GM11168 (cell line): Measurements from ENCODE around the gene SRBD1.

Experiments
- in situ Hi-C: fragments of 300-500 bp; cut with MboI; formaldehyde crosslinking; loops from one replicate; pipeline ENCODE4 v1.12.0; 2022; ENCODE audit warnings: low sequenced_read_pairs; ENCODE audit not compliant: unreplicated experiment

SRBD1 gene

GRCh38 chr2:45494275-45494977 lies 116.6 kb downstream of the SRBD1 start:
- in situ Hi-C loops, result no loop called here

DNA sequence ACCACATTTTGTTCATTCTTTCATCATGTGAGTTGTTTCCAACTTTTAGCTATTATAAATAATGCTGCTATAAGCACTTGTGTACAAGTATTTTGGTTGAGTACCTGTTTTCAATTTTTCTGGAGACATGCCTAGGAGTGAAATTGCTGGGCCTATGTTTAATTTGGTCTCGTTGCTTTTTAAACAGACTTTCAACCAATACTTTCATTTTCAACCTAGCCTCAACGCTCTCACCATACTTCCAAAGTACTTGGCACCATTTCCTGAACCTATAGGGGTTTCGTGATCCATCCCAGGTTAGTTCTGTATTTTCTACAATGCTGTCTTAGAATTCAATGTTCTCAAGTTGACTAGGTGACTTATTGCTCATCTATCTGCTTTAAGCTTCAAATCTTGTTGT lies 126.1 kb downstream of the SRBD1 start:
- in situ Hi-C loops, result loop anchor here (5.0 kb wide), 1 partner anchor 498 kb away; no protein-coding TSS in a partner anchor

DNA sequence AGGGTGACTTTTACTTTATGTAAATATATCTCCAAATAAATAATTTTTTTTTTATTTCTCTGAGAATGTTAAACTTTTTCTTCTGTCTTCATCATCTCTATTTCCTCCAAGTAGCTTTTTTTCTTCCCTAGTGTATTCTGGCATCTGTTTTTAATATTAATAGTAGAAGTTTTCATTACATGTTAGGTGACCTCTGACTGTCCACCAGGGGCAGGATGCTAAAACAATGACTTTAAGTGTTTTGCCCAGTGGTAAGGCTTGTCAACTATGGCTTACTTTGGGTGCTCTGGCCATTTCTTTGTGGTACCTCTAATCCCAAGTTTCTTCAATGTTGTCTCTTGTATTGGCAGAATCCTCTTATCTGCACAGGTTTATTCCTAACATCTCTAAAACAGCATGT lies 127.1 kb downstream of the SRBD1 start:
- in situ Hi-C loops, result no loop called here

DNA sequence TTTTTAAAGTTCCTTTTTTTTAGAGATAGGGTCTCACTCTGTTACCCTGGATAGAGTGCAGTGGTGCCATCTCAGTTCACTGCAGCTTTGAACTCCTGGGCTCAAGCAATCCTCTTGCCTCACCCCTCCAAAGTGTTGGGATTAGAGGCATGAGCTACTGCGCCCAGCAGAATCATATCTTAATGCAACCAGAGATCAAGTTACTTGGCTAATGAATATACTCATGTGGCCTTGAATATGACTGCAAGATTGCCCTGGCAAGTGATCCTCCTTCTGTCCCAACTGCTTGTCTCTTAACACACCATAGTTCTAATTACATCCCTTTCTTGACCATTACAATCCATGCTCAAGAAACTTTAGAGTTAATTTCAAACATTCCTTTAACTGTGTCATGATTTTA lies 133.5 kb downstream of the SRBD1 start:
- in situ Hi-C loops, result no loop called here

GRCh38 chr2:45470531-45470930 lies 140.5 kb downstream of the SRBD1 start:
- in situ Hi-C loops, result no loop called here

DNA sequence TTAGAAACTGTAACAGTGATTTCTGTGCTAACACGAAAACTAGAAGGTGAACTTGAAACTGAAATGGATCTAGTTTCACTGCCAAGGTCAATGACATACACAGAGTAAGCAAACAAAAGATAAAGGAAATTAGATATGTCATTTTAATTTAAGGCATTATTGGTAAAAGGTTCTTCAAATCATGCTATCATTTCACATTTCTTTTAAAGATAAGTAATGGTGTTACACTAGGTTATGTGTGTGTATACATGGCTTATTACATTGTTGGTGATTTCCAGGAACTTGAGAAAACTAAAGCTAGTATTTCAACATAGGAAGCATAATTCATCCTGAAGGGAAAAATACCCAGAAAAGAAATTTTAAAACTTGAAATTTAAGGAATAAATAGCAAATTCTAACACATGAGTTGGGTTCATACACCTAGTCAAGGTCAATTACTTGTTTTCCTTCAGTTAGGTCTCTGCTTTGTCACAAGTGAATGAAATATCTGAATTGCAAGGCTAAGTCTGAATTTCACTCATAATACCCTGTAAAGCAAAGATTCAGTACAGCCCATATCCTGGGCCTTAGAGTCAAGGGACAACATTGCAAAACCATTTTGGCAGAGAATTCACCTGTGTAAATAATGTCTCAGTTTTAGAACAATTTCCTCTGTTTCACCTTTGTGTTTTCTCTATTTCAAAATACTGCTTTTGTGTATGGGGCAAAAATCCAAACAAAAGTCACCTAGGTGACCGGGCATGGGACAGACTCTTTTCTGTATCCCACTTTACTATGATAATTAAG lies 141.6 kb downstream of the SRBD1 start:
- in situ Hi-C loops, result no loop called here

- in situ Hi-C loops, result no loop called here
Observed at GRCh38 chr2:45468279-45468678, 142.8 kb downstream of the SRBD1 start.

DNA sequence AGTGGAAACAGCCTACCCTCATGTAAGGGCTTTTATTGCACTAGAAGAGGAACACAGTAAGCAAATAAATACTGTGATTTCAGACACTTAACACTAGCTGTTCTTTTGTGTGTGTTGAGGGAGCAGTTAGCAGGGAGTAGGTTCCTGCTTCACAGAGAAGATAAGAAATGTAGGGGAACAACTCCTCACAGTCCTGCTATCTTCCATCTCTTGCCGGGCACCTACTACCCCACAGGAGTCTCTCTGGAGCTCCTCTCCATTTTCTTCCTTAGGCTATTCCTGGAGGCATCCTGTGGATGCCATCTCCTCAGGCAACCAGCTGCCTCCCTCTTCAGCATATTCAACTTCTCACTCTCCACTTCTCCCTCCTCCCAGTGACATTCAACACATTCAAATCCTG lies 145.0 kb downstream of the SRBD1 start:
- in situ Hi-C loops, result no loop called here

- in situ Hi-C loops, result no loop called here
Observed at GRCh38 chr2:45460825-45461224, 150.2 kb downstream of the SRBD1 start.

- in situ Hi-C loops, result no loop called here
Observed at GRCh38 chr2:45459860-45460259, 151.2 kb downstream of the SRBD1 start.

GRCh38 chr2:45458909-45459563 lies 152.0 kb downstream of the SRBD1 start:
- in situ Hi-C loops, result no loop called here

- in situ Hi-C loops, result no loop called here
Observed at GRCh38 chr2:45457211-45457945, 153.7 kb downstream of the SRBD1 start.

DNA sequence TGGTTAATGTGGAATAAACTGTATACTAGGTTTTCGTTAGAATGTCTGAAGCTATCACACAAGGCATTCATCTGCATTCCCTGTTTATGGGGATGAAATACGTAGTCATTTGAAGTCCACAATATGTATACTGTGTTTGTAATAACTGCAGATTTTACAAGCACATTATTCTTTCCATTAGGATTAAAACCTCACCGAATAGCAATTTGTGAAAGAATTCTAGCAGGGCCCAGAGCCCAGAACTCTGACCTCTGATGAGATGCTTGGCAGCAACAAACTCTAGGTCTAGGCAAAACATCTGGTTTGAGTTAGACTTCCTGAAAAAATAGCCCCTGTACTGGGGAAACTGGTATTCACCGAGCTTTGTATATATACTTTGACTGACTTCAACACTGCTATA lies 158.2 kb downstream of the SRBD1 start:
- in situ Hi-C loops, result no loop called here

- in situ Hi-C loops, result no loop called here
Observed at GRCh38 chr2:45450634-45451033, 160.4 kb downstream of the SRBD1 start.

DNA sequence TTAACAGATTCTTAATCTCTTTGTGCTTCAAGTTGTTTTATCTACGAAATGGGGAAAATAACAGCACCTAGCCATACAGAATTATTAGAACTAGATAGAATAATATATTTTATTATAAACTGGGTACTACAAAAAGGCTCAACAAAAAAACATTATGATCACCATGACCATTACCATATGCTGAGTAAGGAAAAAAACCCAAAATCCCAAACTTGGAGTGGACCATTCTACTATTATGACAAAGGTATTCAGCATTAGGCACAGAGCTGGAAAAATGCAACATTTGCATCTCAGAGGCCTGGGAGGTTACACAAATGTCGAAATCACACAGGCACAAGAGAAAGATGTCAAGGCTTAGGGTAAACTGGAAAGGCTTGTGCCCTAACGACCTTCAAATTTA lies 162.8 kb downstream of the SRBD1 start:
- in situ Hi-C loops, result no loop called here

- in situ Hi-C loops, result no loop called here
Observed at GRCh38 chr2:45446016-45446415, 165.1 kb downstream of the SRBD1 start.

GRCh38 chr2:45445037-45445436 lies 166.0 kb downstream of the SRBD1 start:
- in situ Hi-C loops, result no loop called here

DNA sequence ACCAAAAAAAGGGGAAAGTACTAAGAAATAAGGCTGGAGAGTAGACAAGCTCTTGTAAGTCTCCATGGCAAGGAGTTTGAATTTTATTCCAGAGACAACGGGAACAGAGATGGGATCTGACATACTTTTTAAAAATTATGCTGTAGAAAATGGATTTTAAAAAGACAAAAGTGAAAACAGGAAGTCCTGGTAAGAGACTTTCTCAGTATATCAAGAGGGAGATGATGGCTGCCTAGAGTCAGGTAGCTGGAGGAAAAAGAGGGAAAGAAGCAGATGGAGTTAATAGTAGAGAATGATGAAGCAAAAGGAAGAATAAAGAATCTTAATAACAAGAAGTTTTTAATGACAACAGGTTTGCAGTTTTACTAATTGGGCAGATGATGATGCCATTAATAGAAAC lies 168.1 kb downstream of the SRBD1 start:
- in situ Hi-C loops, result no loop called here

- in situ Hi-C loops, result no loop called here
Observed at GRCh38 chr2:45442026-45442425, 169.0 kb downstream of the SRBD1 start.

DNA sequence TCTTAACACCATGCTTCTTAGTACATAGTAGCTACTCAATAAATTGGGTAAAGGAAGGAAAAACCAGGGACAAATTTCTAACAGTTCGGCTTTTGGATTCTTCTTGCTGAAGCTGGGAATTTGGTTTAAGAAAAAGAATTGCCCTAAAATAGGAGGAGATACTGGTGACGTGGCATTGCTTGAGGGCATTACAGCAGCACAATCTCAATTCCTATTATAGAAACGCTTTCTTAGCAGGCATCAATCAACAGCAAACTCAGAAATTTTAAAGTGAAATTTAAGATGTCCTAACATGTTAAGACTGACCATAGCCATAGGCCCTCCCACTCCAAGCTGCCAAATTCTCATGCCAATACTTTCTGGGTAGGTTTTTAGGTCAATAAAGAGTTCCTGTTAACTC lies 169.5 kb downstream of the SRBD1 start:
- in situ Hi-C loops, result no loop called here
